ENCODE results near the gene GRID1.

The GRID1 gene

DNA sequence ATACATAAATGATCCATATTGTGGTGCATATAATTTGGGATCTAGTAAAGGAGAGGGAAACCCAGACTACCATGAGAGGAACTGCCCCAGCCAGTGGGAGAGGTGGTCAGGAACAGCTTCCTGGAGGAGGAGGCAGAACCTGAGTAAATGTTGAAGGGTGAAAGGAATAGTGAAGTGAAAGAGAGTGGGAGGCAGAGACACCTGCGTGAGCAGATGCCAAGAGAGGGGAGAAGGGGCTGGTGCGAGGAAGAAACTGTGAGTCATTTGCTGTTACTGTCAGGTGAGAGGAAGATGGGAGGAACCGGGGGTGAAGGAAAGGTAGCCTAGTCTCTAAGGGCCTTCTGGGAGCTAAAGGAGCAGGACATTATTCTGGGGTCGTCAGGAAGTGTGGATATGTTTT lies 294.8 kb downstream of the GRID1 start:
- in situ Hi-C loops (cut with MboI; ENCODE audit: low pct_unique_long_range_greater_than_20kb, low sequenced_read_pairs, unreplicated experiment) = no loop called here
- TF ChIP-seq, protein P1, sequence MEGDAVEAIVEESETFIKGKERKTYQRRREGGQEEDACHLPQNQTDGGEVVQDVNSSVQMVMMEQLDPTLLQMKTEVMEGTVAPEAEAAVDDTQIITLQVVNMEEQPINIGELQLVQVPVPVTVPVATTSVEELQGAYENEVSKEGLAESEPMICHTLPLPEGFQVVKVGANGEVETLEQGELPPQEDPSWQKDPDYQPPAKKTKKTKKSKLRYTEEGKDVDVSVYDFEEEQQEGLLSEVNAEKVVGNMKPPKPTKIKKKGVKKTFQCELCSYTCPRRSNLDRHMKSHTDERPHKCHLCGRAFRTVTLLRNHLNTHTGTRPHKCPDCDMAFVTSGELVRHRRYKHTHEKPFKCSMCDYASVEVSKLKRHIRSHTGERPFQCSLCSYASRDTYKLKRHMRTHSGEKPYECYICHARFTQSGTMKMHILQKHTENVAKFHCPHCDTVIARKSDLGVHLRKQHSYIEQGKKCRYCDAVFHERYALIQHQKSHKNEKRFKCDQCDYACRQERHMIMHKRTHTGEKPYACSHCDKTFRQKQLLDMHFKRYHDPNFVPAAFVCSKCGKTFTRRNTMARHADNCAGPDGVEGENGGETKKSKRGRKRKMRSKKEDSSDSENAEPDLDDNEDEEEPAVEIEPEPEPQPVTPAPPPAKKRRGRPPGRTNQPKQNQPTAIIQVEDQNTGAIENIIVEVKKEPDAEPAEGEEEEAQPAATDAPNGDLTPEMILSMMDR (IDR thresholded peaks at IDR 0.05; ENCODE audit: extremely low read depth, insufficient read depth, missing control alignments) = no peak
- no peak for DNase-seq (ENCODE audit: low spot score)

DNA sequence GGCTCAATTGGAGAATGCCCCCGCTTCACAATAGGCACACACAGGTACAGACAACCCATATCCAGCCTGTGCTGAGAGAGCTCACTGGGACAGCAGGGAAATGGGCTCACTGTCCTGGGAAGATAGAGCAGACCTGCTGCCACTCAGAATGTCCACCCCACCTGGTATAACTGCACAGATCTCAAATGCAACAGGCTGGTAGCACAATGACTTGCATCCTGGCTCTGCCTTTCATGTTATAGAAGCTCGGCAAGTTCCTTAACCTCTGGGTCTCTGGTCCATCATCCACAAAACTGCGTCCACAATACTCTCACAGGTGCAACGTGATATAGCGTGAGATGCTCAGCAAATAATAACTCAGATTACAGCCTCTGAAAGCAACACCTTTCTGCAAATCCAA lies 295.4 kb downstream of the GRID1 start:
- in situ Hi-C loops (cut with MboI; ENCODE audit: low pct_unique_long_range_greater_than_20kb, low sequenced_read_pairs, unreplicated experiment) = no loop called here
- TF ChIP-seq, protein P1 (IDR thresholded peaks at IDR 0.05; ENCODE audit: extremely low read depth, insufficient read depth, missing control alignments) = no peak
- no peak for DNase-seq (ENCODE audit: low spot score)

DNA sequence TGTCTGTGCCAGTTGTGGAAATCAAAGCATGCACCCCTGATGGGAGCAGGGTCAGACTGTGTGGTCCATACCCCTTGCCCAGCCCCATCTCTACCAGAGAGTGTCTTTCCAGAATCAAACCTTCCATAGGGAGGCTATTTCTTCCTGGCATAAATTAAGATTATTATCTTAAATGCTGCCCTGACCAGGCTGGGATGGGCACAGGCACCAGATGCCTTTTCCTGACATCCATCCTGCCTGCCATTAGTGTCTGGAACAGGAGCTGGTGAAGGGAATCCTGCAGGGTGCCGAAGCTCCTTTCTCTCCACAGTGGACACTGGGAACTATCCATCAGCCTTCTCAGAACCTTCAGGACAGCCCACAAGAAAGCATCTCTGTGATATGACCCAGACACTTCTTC lies 296.3 kb downstream of the GRID1 start:
- TF ChIP-seq, protein P1 (IDR thresholded peaks at IDR 0.05; ENCODE audit: extremely low read depth, insufficient read depth, missing control alignments) = no peak
- no peak for DNase-seq (ENCODE audit: low spot score)
- in situ Hi-C loops (cut with MboI; ENCODE audit: low pct_unique_long_range_greater_than_20kb, low sequenced_read_pairs, unreplicated experiment) = no loop called here

DNA sequence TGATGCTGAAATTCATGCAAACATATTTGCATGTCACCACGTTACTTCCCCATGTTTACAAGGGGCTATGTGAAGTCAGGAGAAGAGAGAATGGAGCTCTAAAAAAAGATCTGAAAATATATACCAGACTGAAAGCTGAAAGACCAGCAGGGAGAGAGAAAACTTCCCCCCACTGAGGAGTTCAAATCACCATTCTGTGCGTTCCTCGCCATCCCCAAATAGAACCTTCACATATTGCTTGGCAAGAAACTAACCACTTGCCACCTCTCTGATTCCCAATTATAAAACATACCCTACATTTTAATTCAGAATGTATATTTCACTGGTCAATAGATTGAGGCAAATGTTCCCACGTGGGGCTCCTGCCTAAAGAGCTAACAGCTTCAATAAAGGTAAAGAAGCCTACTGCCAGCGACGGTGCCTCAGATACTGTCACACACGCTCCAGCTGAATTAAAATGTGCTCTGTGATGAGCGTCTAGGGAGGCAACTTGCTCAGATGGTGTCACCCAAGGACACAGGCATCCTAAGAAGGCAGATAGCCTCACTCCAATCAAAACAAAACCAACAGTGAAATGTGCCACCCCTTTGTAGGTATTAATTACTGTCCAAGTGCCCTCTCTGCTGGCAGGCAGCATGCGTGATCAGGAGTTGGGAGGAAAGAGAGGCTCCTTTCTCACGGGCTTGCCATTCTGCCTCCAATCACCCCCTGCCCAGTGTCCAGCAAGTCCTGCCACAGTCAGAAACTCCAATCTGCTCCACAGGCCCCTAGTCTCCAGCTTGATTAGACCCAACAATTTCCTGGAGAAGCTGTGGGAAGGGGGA lies 298.2 kb downstream of the GRID1 start:
- in situ Hi-C loops (cut with MboI; ENCODE audit: low pct_unique_long_range_greater_than_20kb, low sequenced_read_pairs, unreplicated experiment) = no loop called here
- DNase-seq (ENCODE audit: low spot score) = no peak
- TF ChIP-seq, protein P1 (IDR thresholded peaks at IDR 0.05; ENCODE audit: extremely low read depth, insufficient read depth, missing control alignments) = no peak

DNA sequence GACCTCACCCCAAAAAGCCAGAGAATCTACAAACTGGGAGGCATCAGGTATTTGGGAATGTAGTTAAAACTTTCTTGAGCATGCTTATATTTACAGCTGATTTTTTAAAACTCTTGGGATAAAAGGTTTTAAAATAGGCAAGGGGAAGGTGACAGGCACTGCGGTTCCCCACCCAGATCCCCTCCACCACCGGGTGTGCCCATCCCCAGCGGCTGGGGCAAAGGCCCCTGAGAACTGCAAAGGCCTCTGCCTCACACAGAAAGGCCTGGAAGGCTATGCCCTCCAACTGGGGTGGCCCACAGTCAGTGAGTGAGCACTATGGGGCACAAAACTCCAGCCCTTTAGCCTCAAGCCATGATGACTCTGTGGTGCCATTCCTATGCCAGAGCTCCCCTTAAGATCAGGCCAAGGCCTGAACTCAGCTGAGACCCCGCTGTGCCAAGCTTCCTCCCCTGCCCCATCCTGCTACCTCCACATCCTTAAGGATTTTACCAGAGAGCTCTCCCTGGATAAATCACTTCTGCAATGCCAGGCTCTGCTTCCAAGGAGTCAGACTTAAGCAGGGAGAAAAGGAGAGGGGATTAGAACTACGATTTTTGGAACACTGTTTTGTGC lies 299.1 kb downstream of the GRID1 start:
- DNase-seq (ENCODE audit: low spot score) = no peak
- TF ChIP-seq, protein P1 (IDR thresholded peaks at IDR 0.05; ENCODE audit: extremely low read depth, insufficient read depth, missing control alignments) = no peak
- in situ Hi-C loops (cut with MboI; ENCODE audit: low pct_unique_long_range_greater_than_20kb, low sequenced_read_pairs, unreplicated experiment) = no loop called here

DNA sequence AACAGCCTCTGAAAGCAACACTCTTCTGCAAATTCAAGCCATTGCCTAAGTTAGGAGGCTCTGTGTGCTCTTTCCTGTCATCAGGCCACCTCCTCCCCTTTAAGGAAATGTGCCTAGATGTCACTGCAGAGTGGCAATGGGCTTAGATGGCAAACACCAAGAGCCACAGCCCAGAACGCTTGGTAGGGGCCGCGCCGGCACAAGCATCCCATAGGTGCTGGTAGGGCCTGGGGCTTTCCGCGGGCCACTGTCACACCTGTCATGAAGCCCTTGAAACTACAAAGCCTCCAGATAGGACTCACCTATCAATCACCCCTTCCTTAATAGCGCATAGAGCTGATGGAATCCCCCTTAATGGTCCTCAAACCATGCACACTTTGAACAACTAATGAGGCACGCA lies 299.9 kb downstream of the GRID1 start:
- no peak for DNase-seq (ENCODE audit: low spot score)
- in situ Hi-C loops (cut with MboI; ENCODE audit: low pct_unique_long_range_greater_than_20kb, low sequenced_read_pairs, unreplicated experiment) = no loop called here
- TF ChIP-seq, protein P1 (IDR thresholded peaks at IDR 0.05; ENCODE audit: extremely low read depth, insufficient read depth, missing control alignments) = no peak
